SK-N-SH (cell line): ENCODE results near the gene ARHGEF4.

ENCODE experiments used
- CTCF ChIP-seq: fragments of 200-600 bp; sonication (generic); IDR thresholded peaks from 2 replicates; pipeline ENCODE4 v1.6.1; 2017; ENCODE audit warnings: antibody characterized with exemption, mild to moderate bottlenecking, moderate library complexity
- NFIC ChIP-seq: IDR thresholded peaks from 2 replicates; pipeline ENCODE4 v1.4.0; 2012; ENCODE audit warnings: borderline replicate concordance
- REST ChIP-seq: IDR thresholded peaks from 2 replicates; pipeline ENCODE4 v1.6.1; 2012; ENCODE audit warnings: mild to moderate bottlenecking, low read depth, low read length, moderate library complexity

- TF ChIP-seq CTCF (no peak), REST (no peak), NFIC (no peak)
Observed at GRCh38 chr2:131036696-131037397, 200.1 kb downstream of the ARHGEF4 start.
